ENCODE results near the gene ASCL2.

DNA sequence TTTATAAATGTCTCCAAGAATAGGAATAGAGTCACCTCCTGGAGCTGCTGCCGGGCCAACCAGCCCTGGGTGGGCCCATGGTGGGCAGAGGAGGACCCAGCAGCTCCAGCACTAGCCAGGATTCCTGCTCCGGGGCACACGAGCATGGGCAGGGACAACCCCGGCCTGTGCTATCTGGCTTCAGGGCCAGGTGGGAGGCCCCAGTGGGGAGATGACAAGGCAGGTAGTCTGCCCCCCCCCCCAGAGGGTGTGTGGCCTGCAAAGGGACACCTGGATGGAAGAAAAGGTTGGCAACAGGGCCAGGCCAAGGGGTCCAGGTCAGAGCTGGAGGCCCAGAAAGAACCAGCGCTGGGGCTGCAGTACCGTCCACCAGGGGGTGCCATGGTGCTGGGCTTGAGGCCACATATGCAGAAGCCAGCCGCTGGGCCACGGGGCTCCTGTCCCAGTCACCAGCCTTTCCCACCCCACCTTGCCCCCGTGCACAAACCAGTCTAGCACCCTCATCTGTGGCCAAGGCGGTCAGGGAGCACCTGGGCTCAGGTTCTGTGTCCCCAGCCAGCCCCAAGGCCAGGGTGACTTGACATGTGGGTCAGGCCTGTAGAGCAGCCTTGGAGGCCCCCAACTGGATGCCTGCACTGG lies 34.9 kb upstream of the ASCL2 start:
- TF ChIP-seq L3MBTL2 (conservative IDR thresholded peaks at IDR 0.05) (no peak), ZNF384 (IDR thresholded peaks at IDR 0.05) (no peak)
